GM10266 (cell line): ENCODE measurements around the gene OTULIN.

Experiments
- DNase-seq: peaks from one replicate; pipeline ENCODE4 v3.0.0; 2012; ENCODE audit errors: extremely low spot score
- CTCF ChIP-seq: IDR thresholded peaks from 2 replicates; pipeline ENCODE4 v1.5.1; 2012; ENCODE audit warnings: mild to moderate bottlenecking, low read depth; ENCODE audit not compliant: control insufficient read depth, insufficient read depth; ENCODE audit errors: missing control alignments

The OTULIN gene

GRCh38 chr5:14640765-14641164 is 23.8 kb upstream of the OTULIN start:
- no peak for TF ChIP-seq CTCF
- no peak for DNase-seq

DNA sequence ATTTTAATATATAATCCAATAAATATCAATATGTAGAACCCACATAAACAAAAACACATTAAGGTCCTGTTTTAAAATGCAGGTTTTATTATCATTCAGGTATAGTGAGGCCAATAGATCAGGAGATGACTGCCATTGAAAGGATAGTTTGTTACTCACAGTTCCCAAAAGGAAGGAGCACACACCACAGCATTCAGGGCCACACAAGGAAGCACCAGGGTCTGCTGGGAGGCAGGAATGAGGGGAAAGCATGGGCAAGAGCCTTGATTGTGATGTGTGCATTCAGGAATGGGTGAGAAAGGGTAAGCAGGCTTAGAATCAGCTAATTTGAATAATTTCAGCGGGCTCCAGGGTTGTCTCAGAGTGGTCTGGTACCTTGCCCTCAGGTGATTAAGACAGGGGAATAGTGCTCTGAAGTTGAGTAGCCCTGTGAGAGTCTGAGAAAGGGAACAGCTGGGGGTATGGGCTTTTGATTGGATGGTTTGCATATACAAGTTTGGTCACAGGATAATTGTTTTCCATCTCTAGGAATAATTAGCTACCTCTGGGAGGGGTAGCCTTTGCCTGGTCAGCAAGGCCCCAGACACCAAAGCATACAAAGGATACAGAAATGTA is 19.8 kb upstream of the OTULIN start:
- no peak for TF ChIP-seq CTCF
- DNase-seq, result no peak

GRCh38 chr5:14650052-14650451 is 14.5 kb upstream of the OTULIN start:
- DNase-seq, result no peak
- TF ChIP-seq CTCF, result no peak

DNA sequence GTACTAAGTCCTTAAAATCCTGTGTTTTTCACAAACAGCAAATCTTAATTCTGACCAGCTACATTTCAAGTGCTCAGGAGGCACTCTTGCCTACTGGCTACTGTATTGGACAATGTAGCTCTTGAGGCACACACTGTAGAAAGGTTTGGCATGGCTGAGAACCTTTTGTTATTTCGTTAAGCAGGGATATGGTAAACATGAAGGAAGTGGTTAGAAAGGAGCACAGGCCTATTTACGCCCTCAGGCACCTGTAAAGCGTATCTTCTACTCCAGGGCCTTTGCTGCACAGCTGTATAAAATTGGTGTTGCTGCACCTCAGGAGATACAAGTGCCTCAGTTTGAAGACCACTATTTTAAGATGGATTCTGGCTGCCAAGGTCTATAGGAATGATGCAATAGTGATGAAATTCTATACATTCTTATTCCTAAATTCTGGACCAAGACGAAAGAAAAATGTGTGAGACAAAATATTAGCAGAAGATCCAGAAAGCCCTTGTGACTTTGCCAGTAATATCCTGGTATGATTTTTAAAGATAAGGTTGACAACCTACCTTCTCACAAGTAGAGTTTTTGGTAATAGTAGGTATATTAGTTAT is 9.3 kb upstream of the OTULIN start:
- TF ChIP-seq CTCF, result no peak
- no peak for DNase-seq

- DNase-seq, result no peak
- TF ChIP-seq CTCF, result no peak
These were observed 7.6 kb upstream of the OTULIN start for GRCh38 chr5:14656898-14657297.

- no peak for DNase-seq
- TF ChIP-seq CTCF, result no peak
These were observed 4.5 kb upstream of the OTULIN start for GRCh38 chr5:14659821-14660607.

DNA sequence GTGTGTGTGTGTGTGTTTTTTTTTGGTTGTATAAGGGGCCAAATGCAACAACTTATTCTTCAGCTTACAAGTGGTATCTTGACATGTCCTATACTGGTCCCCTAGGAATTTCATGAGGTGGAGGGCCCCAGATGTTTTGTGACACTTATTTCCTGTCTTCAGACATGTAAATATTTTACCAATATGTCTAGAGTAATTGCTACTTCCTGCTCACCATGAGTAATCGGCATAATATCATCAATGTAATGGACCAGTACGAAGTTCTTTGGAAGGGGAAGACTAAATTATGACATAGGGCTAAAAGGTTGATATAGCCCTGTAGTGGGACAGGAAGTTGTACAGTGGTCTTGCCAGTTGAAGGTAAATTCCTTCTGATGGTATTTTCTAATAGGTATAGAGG is 3.7 kb upstream of the OTULIN start:
- no peak for TF ChIP-seq CTCF
- DNase-seq, result no peak
